Uterus (tissue), 2 donors: Measurements from ENCODE around the gene USP16.

Experiments
- CTCF ChIP-seq, 4 experiments: fragments of 200-600 bp in 2 of 4; fragments of 450-650 bp in 2 of 4; sonication (generic) in 2 of 4; IDR thresholded peaks; one replicate each; pipeline ENCODE4 v1.5.1; 2016 to 2019; ENCODE audit warnings: antibody characterized with exemption in 4 of 4, mild to moderate bottlenecking in 2 of 4, moderate library complexity in 1 of 4
- POLR2A ChIP-seq, 2 donors: fragments of 450-650 bp; IDR thresholded peaks; one replicate each; pipeline ENCODE4 v1.6.1; 2016; ENCODE audit warnings: antibody characterized with exemption in 2 of 2, mild to moderate bottlenecking in 1 of 2, moderate library complexity in 1 of 2

- TF ChIP-seq CTCF (IDR thresholded peaks at IDR 0.05), result no peak
- no peak for TF ChIP-seq POLR2A (IDR thresholded peaks at IDR 0.05)
Observed at GRCh38 chr21:29017639-29018237, 6.7 kb upstream of the USP16 start.
